Left renal pelvis (tissue), 4 donors: ENCODE results near the gene COL5A2. TPM values are rescaled to one million over a fixed set of nuclear protein-coding genes. Genes with fewer than 3 reads are reported as not detected.

ENCODE experiments used
- DNase-seq, 4 donors: peaks; one replicate each; pipeline ENCODE4 v3.0.0-alpha.2; 2013; ENCODE audit warnings: low read depth in 4 of 4, low spot score in 3 of 4
- polyA plus RNA-seq, 4 donors: library from polyadenylated mRNA; unstranded; fragments of 120-200 nt; gene quantifications; one replicate each; pipeline ENCODE4 v1.2.1, GENCODE V29; 2013; ENCODE audit not compliant: insufficient read length in 4 of 4

COL5A2 gene
- polyA plus RNA-seq, 4 donors: 112 to 428 (median 173) TPM

- no peak for DNase-seq
Measured at GRCh38 chr2:189013031-189013430, 166.5 kb downstream of the COL5A2 start.

- DNase-seq: no peak
Measured at GRCh38 chr2:189012351-189012750, 167.2 kb downstream of the COL5A2 start.

GRCh38 chr2:189010536-189010935 lies 169.0 kb downstream of the COL5A2 start:
- DNase-seq: no peak

GRCh38 chr2:189008555-189009262 lies 170.9 kb downstream of the COL5A2 start:
- DNase-seq: no peak

GRCh38 chr2:189002079-189002478 lies 177.5 kb downstream of the COL5A2 start:
- no peak for DNase-seq

GRCh38 chr2:189000221-189000620 lies 179.3 kb downstream of the COL5A2 start:
- no peak for DNase-seq

- no peak for DNase-seq
Measured at GRCh38 chr2:188997263-188997662, 182.3 kb downstream of the COL5A2 start.

- DNase-seq: no peak
Measured at GRCh38 chr2:188993247-188993646, 186.3 kb downstream of the COL5A2 start.

- DNase-seq: no peak
Measured at GRCh38 chr2:188986839-188987238, 192.7 kb downstream of the COL5A2 start.

- DNase-seq: no peak
Measured at GRCh38 chr2:188984680-188985079, 194.9 kb downstream of the COL5A2 start.

GRCh38 chr2:188984065-188984491 lies 195.5 kb downstream of the COL5A2 start:
- DNase-seq: no peak

- no peak for DNase-seq
Measured at GRCh38 chr2:188983427-188984064, 196.0 kb downstream of the COL5A2 start.

Other genes starting within 250 kb of the COL5A2 start
- 1,000 to 10,000 TPM in 3 of 4 donors, 100 to 1,000 TPM in 1; 792 to 7,434 (median 1,664) TPM for gene COL3A1, start 205.4 kb downstream of the COL5A2 start, polyA plus RNA-seq